A549 (cell line): ENCODE results near the gene ACVR1.

Source experiments
- CBX2 ChIP-seq: fragments of 200-600 bp; sonication (generic); IDR thresholded peaks from 2 replicates; pipeline ENCODE4 v1.6.1; 2016; ENCODE audit warnings: low read depth, mild to moderate bottlenecking, borderline replicate concordance
- NR3C1 ChIP-seq: fragments of >200 bp; sonication (Bioruptor Twin); formaldehyde crosslinking; IDR thresholded peaks from 3 replicates; pipeline ENCODE4 v1.6.1; 2017
- POLR2A ChIP-seq: IDR thresholded peaks from 2 replicates; pipeline ENCODE4 v1.6.1; 2012; ENCODE audit warnings: mild to moderate bottlenecking, low read length
- SMC3 ChIP-seq: fragments of >200 bp; sonication (Bioruptor Twin); formaldehyde crosslinking; IDR thresholded peaks from 3 replicates; pipeline ENCODE4 v1.6.1; 2018; ENCODE audit warnings: inconsistent platforms
- TF ChIP-seq, protein P1 (sequence below): fragments of >200 bp; sonication (Bioruptor Twin); formaldehyde crosslinking; IDR thresholded peaks from 3 replicates; pipeline ENCODE4 v1.5.1; 2016
- TF ChIP-seq, protein P2 (sequence below): fragments of 450-650 bp; IDR thresholded peaks from 2 replicates; pipeline ENCODE4 v1.6.1; 2014; ENCODE audit warnings: antibody characterized with exemption

DNA sequence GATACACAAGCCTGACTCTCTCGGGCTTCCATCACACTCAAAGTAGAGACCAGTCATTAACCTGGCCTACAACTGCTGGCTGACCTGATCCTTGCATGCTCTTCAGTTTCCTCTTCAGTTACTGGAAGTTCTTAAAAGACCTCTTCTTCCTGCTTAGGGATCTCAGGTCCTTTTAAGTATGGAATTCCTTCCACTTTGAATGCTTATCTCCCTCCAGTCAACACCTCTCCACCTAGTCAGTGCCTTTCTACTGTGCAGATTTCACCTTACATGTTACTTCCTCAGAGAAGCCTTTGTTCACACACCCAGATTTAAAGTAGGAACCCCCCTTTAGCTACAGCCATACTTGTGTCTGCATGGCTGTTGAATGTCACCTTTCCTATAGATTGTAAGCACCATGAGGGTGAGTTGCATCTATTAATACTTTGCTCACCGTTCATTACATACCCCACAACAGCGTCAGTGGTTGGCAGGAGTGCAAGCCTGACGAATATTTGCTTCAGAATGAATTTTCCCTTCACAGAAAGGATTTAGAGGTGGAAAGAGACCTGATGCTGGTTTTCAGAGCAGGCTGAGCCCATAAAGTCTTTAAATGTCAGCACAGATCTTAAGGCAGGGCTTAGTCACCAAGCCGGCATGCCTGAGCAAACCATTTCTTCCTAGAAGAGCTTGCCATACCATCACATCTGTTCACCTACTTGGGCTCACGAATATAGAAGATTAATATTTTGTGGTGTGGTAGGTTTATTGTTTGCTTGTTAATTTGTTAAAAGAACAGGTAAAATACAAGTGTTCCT is 90.1 kb downstream of the ACVR1 start:
- TF ChIP-seq CBX2: no peak
- TF ChIP-seq POLR2A: no peak
- TF ChIP-seq, protein P1, sequence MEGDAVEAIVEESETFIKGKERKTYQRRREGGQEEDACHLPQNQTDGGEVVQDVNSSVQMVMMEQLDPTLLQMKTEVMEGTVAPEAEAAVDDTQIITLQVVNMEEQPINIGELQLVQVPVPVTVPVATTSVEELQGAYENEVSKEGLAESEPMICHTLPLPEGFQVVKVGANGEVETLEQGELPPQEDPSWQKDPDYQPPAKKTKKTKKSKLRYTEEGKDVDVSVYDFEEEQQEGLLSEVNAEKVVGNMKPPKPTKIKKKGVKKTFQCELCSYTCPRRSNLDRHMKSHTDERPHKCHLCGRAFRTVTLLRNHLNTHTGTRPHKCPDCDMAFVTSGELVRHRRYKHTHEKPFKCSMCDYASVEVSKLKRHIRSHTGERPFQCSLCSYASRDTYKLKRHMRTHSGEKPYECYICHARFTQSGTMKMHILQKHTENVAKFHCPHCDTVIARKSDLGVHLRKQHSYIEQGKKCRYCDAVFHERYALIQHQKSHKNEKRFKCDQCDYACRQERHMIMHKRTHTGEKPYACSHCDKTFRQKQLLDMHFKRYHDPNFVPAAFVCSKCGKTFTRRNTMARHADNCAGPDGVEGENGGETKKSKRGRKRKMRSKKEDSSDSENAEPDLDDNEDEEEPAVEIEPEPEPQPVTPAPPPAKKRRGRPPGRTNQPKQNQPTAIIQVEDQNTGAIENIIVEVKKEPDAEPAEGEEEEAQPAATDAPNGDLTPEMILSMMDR: no peak
- TF ChIP-seq SMC3: no peak
- TF ChIP-seq, protein P2, sequence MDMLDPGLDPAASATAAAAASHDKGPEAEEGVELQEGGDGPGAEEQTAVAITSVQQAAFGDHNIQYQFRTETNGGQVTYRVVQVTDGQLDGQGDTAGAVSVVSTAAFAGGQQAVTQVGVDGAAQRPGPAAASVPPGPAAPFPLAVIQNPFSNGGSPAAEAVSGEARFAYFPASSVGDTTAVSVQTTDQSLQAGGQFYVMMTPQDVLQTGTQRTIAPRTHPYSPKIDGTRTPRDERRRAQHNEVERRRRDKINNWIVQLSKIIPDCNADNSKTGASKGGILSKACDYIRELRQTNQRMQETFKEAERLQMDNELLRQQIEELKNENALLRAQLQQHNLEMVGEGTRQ: no peak
- TF ChIP-seq NR3C1: no peak
